H1 (cell line): ENCODE results near the gene STXBP4. TPM values are rescaled to one million over a fixed set of nuclear protein-coding genes. Genes with fewer than 3 reads are reported as not detected.

Experiments
- ATF2 ChIP-seq: IDR thresholded peaks from 2 replicates; pipeline ENCODE4 v1.6.1; 2012; ENCODE audit warnings: low read length, inconsistent platforms
- polyA plus RNA-seq, 7 experiments: library from polyadenylated mRNA; depleted of rRNA in 3 of 7; stranded (reverse) in 5 of 7; unstranded in 2 of 7; fragments of >200 nt in 5 of 7; fragments of 200-250 nt in 2 of 7; gene quantifications; 1 replicate in 5 of 7; 2 replicates in 1 of 7; 4 replicates in 1 of 7; pipeline versions ENCODE4 v1.2.1 to v1.2.3, GENCODE V29; 2011 to 2013; ENCODE audit warnings: missing spikeins in 2 of 7, mixed read lengths in 2 of 7
- total RNA-seq: library from RNA; stranded (reverse); fragmentation: NEBNext Ultra II Directional; extraction: Animal tissue kit (Norgen Biotek cat#: 25700); gene quantifications from 2 replicates; pipeline ENCODE4 v1.2.1, GENCODE V29; 2021

Gene STXBP4
- total and polyA plus RNA-seq, 2 of the 8 experiments (the other 6 are each of a cell fraction or from before 2014, with no cell fraction given), result 3.2 to 18.5 TPM

GRCh38 chr17:54991567-54991966 is 23.0 kb downstream of the STXBP4 start (continued):
- TF ChIP-seq ATF2, result no peak
- TF ChIP-seq, all 59 proteins: peak for 0
